ENCODE results near the gene PPP1R3A.

Gene PPP1R3A

GRCh38 chr7:113875224-113875623, 43.6 kb downstream of the PPP1R3A start:
- DNase-seq, result no peak

- DNase-seq, result no peak
Measured at GRCh38 chr7:113873554-113874151, 45.2 kb downstream of the PPP1R3A start.

GRCh38 chr7:113872981-113873380, 45.8 kb downstream of the PPP1R3A start:
- no peak for DNase-seq

- no peak for DNase-seq
Measured at GRCh38 chr7:113867325-113867724, 51.5 kb downstream of the PPP1R3A start.

GRCh38 chr7:113856010-113856409, 62.8 kb downstream of the PPP1R3A start:
- no peak for DNase-seq

GRCh38 chr7:113840954-113841353, 77.9 kb downstream of the PPP1R3A start:
- no peak for DNase-seq

- DNase-seq, result no peak
Measured at GRCh38 chr7:113835367-113835766, 83.4 kb downstream of the PPP1R3A start.

- no peak for DNase-seq
Measured at GRCh38 chr7:113832196-113832745, 86.5 kb downstream of the PPP1R3A start.

GRCh38 chr7:113831556-113831955, 87.3 kb downstream of the PPP1R3A start:
- no peak for DNase-seq

GRCh38 chr7:113828581-113828980, 90.2 kb downstream of the PPP1R3A start:
- no peak for DNase-seq

Data from suppressor macrophage treated with lipopolysaccharide for 4 hours (primary cell).